GM08714 (cell line): ENCODE measurements around the gene LRP1-AS.
A peak's percentile ranks its signal among the peaks of the same experiment; 100 is the strongest.
"Not testable (repeated sequence)": the region's sequence is repeated elsewhere in the genome, so short reads cannot be mapped to it uniquely, and the experiment has no call there.

Experiments
- H3K4me3 ChIP-seq: fragments of 200-500 bp; sonication (Bioruptor generic); 2 replicates; pipeline ENCODE4 v1.5.1; 2014; ENCODE audit warnings: mild to moderate bottlenecking, low read length, inconsistent platforms
- ZNF274 ChIP-seq: IDR thresholded peaks from 2 replicates; pipeline ENCODE4 v1.6.1; 2012; ENCODE audit warnings: mild to moderate bottlenecking, low read depth, low read length

The LRP1-AS gene

DNA sequence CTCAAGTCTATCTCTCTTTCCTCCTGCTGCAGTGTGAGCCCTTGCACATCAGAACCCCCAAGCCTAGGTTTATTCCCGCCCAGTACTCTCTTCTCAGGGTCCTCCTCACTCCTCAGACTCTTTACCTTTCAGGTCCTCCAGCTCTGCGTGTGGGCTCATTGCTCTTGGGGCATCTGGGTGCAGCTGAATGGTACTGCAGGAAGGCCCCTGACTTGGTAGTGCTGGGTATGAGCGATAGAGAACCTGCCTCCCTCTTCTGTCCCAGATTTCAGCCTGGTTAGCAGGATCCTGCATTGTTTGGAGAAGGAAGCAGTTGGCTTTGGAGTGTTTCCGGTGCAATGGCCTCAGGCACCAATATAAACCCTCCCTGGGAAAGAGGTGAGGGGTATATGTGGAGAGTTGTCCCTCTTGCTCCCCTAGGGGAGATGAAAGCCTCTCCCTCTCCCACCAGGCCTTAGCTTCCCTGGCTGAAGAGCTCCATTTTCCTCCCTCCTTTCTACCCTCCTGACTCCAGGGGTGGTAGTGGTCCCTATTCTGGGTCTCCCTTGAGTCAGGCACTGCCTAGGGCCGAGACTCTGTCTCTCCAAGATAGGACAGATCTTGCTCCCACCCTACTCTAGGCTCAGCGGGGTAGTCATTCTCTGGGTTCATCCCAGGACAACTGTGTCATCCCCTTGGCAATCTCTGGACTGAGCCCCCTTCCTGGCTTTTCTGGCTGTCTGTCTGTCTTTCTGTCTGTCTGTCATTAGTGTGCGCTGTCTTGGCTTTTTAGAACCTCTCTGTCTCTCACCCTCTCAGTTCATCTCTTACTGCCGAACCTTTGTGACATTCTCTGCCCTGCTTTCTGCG, 15.3 kb downstream of the LRP1-AS start:
- no peak for TF ChIP-seq ZNF274
- no peak overlapping the region for H3K4me3 ChIP-seq

DNA sequence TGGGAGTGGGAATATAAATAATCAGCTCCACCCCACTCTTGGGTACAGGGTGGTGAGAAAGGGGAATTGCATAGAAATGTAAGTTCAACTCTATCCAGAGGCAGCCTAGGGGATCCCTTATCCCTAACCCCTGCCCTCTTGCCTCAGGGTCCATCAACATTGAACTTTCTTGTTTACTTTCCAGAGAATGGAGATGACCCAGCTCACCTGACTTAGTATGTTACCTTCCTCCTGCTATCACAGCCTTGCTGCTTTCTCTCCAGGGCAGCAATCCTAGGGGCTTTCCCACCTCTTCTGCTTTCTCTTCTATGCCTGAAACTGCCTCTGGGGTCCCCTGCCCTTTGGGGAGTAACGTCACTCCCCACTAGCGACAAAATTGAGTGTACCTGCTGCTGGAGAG, 16.5 kb downstream of the LRP1-AS start:
- H3K4me3 ChIP-seq: no peak overlapping the region
- TF ChIP-seq ZNF274: no peak

DNA sequence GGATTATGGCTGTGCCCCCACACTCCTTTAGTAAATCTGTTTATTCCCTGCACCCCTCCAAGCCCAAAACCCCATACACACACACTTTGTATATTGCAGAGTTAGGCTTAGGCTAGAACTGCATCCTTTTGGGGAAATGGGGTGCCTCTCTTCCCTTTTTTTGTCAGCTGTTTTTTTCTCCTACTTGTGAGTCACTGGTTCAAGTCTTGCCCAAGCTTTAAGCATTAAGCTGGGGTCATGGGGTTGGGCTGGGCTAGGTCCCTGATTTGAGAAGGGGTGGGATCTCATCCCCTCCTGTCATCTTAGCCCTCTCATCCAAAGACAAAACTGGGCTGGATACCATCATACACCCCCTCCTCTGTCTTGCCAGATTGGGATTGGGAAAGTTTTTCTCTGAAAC, 17.5 kb downstream of the LRP1-AS start:
- no peak overlapping the region for H3K4me3 ChIP-seq
- no peak for TF ChIP-seq ZNF274

DNA sequence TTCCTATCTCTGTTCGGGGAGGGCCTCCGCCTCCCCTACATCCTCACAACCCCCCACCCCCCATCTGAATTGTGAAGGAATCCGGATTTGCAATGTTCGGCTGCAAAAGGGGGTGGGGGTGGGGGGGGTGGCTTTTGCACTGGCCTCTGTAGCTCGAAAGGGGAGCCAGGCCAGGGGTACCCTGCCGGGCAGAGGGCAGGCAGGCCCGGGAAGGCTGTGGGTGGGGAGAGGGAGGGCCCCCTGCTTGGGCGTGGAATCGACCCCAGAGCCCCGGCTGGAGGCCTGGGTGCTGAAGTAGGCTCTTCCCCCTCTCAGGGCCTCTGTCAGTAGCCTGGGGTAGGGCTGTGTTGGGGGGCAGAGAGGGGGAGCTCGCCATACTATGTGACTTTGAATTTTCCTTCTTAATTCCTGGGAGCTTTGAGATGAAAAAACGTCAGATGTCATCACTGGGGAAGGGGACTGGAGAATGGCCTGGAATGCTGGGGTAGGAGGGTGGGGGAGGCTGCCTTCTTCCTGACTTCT, 18.0 kb downstream of the LRP1-AS start:
- TF ChIP-seq ZNF274: no peak

DNA sequence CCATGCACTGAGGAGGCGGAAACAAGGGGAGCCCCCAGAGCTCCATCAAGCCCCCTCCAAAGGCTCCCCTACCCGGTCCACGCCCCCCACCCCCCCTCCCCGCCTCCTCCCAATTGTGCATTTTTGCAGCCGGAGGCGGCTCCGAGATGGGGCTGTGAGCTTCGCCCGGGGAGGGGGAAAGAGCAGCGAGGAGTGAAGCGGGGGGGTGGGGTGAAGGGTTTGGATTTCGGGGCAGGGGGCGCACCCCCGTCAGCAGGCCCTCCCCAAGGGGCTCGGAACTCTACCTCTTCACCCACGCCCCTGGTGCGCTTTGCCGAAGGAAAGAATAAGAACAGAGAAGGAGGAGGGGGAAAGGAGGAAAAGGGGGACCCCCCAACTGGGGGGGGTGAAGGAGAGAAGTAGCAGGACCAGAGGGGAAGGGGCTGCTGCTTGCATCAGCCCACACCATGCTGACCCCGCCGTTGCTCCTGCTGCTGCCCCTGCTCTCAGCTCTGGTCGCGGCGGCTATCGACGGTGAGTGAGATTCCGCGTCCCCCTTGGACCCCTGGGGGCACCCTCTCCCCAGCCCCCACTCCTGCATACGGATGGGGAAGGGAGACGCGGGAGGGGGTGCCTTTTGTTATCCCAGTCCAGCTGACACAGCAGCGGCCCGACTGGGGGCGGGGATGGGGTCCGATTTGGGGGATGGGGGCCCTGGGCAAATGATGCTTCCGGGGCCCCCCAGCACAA, 18.7 kb downstream of the LRP1-AS start:
- TF ChIP-seq ZNF274: no peak
- H3K4me3 ChIP-seq: peak overlapping the region; percentile 75; the same call in 1 of the 2 replicates

More for the DNA sequence above, 18.0 kb downstream of the LRP1-AS start:
- no peak overlapping the region for H3K4me3 ChIP-seq

DNA sequence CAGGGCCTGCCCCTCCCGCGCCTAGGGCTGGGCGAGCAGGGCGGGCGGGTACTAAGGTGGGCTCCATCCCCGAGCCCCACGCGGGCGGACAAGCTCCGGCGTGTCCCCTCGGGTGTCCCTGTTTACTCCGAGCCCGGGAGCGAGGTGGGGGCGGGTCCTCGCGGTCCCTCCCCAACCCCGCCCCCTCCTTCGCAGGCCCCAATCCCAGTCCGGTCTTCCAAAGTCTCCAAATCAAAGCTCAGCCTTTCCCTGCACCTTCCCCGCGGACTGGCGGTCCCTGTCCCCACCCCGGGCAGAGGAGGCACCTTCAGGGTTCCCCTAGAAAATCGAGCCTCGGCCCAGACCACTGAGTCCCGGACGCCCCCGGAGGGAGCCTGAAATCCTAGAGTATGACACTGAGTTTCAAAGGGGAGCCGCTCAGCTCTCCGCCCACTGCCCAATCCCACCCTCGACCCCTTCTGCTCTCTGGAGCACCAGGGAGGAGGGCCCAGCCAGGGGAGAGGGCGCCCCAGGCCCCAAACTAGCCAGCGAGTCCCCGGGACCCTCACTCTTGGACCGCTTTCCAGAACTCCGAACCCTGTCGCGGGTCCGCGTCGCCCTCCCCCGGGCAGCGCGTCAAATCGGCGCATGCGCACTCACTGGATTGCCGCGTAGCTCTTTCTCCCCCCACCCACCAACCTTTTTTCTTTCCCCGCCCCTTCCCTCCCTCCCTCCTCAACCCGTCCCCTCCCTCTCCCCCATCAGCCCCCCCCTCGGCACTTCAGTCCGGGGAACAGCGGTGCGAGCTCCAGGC, 19.5 kb downstream of the LRP1-AS start, which contains the start of gene LRP1:
TSS of gene LRP1 (plus strand) at position 758 of the 793 bp plus-strand sequence. CDS start 482 bp downstream, outside the sequence.
- peak within 1 kb of the TSS; percentile 75 for H3K4me3 ChIP-seq
- TF ChIP-seq ZNF274: no peak

DNA sequence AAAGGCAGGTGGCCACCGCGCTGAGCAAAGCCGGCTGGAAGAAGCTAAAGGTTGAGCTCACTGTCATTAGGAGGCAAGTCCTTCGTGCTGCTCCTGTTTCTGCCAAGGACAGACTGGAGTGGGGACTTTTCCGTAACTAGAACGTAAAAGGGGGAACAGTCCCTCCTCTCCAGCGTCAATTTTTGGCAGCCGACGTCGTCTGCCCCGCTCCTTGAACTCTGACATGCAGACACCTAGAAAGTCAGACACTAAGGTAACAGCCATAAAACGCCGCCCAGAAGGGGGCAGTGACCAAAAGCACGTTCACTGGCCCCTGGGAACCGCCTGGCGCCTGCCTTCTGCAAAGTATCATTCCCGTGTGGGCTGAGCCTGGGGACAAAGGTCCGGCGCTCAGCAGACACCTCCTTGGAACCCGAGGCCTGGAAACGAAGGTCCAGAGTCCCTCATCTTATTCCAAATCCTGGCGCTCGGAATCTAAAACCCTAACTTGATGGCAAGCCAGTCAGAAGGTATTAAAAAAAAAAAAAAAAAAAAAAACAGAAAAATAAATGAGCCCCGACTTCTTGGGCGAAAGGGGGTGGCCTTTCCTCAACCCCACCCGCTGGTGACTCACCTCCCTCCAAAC, 20.2 kb downstream of the LRP1-AS start:
- TF ChIP-seq ZNF274: no peak
- H3K4me3 ChIP-seq: peak overlapping the region; percentile 75

DNA sequence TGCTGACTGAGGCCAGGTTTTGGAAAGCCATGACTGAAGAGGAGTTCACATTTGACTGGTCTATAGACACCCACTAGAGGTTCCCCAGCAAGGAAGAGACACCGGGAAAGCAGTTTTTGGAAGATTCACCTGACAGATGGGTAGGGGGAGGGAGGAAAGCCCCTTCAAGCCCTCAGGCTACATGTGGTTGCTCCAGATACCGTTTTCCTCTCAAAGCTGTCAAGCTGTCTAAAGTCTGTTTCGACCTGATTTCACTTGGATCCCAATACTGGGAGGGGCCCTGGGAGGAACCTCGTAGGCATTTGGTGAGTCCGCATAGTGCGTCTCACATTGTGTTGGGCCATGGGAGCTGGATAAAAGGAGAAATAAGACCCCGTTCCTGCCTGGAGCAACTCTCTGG, 20.9 kb downstream of the LRP1-AS start:
- no peak overlapping the region for H3K4me3 ChIP-seq
- no peak for TF ChIP-seq ZNF274

DNA sequence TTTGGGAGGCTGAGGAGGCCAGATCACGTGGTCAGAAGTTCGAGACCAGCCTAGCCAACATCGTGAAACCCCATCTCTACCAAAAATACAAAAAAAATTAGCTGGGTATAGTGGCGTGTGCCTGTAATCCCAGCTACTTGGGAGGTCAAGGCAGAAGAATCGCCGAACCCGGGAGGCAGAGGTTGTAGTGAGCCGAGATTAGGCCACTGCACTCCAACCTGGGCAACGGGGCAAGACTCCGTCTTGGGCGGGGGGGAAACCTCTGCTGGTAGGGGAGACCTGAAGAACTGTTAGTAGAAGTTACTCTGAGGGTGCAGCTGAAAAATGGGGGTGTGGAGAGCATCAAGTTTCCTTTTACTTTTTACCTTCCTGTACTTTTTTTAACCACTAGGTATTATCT, 21.4 kb downstream of the LRP1-AS start:
- no peak overlapping the region for H3K4me3 ChIP-seq
- TF ChIP-seq ZNF274: no peak

DNA sequence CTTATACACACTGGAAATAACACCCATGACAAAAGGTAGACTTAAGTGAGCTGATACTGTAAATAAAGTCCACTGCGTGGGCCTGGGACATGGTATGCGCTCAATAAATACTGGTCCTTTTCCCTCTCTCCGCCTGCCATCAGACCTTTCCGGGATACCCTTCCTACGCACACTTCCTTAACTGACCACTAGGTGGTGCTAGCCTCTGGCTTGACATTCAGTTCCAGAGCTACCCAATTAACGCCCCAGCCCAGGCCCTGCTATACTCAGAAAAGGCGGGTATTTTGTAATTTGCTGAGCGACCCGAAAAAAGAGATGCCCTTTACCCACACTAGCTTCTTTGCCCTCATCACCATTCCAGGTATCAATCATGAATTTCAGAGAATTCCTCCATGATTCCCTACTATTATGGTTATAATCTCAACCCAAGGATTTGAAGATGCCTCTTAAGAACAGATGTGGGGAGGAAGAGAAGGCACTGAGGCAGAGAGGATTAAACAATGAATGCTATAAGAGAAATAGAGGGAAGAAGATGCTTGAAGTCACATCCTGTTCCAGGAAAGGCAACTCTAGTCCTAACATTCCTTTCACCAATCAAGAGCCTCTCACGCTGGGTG, 23.1 kb downstream of the LRP1-AS start:
- H3K4me3 ChIP-seq: no peak overlapping the region
- no peak for TF ChIP-seq ZNF274

DNA sequence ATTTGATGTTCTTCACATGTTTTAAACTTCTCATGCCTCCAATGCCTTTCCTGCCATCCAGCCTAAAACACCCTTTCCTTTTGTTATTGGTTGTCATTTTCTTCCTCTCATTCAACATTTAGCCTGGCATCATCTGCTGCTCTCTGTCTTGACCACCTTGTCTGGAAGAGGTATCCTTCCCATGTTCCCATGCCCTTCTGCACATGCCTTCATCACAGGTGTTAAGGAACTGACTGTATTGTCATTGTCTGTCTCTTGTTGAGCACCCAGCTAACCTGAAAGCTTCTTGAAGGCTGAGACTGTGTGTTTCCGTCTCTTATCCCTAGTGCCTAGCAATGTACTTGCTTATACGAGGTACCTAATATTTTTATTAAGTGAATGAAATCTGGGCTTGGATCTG, 23.6 kb downstream of the LRP1-AS start:
- TF ChIP-seq ZNF274: no peak

DNA sequence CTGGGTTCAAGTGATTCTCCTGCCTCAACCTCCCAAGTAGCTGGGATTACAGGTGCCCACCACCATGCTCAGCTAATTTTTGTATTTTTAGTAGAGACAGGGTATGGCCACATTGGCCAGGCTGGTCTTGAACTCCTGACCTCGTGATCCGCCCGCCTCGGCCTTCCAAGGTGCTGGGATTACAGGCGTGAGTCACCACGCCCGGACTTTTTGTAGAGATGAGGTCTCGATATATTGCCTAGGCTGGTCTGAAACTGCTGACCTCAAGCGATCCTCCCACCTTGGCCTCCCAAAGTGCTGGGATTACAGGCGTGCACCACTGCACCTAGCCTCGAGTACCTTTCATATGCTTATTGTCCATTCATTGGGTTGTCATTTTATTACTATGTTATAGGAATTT, 26.7 kb downstream of the LRP1-AS start:
- H3K4me3 ChIP-seq: not testable (repeated sequence)

More for the DNA sequence above, 23.6 kb downstream of the LRP1-AS start:
- no peak overlapping the region for H3K4me3 ChIP-seq
